ENCODE measurements around the gene SEC61G. TPM values are rescaled to one million over a fixed set of nuclear protein-coding genes. Genes with fewer than 3 reads are reported as not detected.

SEC61G gene
- total and polyA plus RNA-seq, 8 donors: 116 to 180 (median 169) TPM

DNA sequence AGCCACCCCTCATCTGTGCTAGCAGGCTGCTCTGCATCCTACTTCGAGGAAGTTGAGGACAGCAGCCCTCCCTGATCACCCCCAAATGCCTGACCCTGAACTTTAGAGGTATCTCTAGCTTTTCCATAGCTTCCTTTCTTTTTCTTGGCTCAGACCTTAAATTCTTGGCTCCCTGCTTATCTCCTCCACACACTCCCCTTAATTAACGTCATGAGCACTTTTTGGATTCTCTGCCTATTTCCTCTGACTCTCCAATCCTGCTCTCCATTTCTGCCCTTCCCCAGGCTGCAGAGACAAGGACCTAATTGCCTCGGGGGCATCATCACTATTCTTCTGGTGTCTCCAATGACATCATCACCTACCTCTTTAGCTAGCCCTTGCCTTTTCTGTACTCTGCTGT lies 40.8 kb upstream of the SEC61G start:
- Histone ChIP-seq H3K4me3 (no peak overlapping the region), H3K9me3 (no peaks in the 10 kb centered on the region), H3K36me3 (no peaks in the 10 kb centered on the region), H3K4me1 (no peaks in the 10 kb centered on the region), H3K27ac (no peak overlapping the region), H3K27me3 (no peaks in the 10 kb centered on the region)
- ATAC-seq: no peak
- TF ChIP-seq, protein P1, sequence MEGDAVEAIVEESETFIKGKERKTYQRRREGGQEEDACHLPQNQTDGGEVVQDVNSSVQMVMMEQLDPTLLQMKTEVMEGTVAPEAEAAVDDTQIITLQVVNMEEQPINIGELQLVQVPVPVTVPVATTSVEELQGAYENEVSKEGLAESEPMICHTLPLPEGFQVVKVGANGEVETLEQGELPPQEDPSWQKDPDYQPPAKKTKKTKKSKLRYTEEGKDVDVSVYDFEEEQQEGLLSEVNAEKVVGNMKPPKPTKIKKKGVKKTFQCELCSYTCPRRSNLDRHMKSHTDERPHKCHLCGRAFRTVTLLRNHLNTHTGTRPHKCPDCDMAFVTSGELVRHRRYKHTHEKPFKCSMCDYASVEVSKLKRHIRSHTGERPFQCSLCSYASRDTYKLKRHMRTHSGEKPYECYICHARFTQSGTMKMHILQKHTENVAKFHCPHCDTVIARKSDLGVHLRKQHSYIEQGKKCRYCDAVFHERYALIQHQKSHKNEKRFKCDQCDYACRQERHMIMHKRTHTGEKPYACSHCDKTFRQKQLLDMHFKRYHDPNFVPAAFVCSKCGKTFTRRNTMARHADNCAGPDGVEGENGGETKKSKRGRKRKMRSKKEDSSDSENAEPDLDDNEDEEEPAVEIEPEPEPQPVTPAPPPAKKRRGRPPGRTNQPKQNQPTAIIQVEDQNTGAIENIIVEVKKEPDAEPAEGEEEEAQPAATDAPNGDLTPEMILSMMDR (IDR thresholded peaks at IDR 0.05): no peak
- intact Hi-C loops (cut with DNase I): no loop called here
- DNase-seq: no peak

DNA sequence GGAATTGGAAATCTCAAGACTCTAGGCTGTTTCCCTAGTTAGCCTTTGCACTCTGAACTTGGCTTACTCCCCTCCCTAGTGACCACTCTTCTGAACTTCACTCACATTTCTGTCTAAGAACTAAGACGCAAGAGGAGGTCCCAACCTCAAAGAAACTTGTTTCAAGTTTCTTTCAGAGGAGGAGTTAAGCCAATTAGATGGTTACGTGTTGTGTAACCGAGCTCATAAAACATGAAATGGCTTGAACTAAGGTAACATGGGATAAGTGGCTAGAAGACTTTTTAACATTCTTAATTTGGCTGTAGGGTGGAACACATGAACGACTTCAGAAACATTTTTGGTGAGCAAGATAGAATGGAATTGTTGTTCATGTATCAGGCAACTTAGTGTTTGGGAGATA lies 39.5 kb upstream of the SEC61G start:
- H3K4me1 ChIP-seq: no peaks in the 10 kb centered on the region
- DNase-seq: no peak
- no peak for ATAC-seq
- intact Hi-C loops (cut with DNase I): no loop called here
- H3K27me3 ChIP-seq: no peaks in the 10 kb centered on the region
- H3K36me3 ChIP-seq: no peaks in the 10 kb centered on the region
- no peaks in the 10 kb centered on the region for H3K9me3 ChIP-seq
- TF ChIP-seq, protein P1 (IDR thresholded peaks at IDR 0.05): no peak
- H3K4me3 ChIP-seq: no peak overlapping the region
- H3K27ac ChIP-seq: no peak overlapping the region

DNA sequence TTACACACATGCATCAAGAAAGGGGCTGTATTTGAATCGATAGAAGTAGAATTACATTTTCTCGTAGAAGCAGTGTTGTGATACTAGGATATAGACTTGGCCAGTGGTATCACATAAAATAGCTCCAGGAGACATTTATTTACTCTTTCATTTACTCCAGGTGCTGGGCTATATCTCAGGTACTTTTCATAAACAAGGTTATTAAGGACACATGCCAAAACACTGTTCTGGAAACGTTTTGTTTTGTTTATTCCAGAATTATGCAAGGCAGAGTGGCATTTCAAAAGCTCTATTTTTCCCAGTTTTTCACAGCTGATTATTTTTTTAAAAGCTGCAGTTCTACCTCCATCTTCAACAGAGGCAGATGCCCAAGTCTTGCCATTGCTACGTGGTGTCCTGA lies 37.8 kb upstream of the SEC61G start:
- TF ChIP-seq, protein P1 (IDR thresholded peaks at IDR 0.05): no peak
- H3K4me1 ChIP-seq: no peaks in the 10 kb centered on the region
- H3K27me3 ChIP-seq: no peaks in the 10 kb centered on the region
- ATAC-seq (no peak), DNase-seq (no peak)
- H3K9me3 ChIP-seq: no peaks in the 10 kb centered on the region
- no peak overlapping the region for H3K4me3 ChIP-seq
- no peaks in the 10 kb centered on the region for H3K36me3 ChIP-seq
- intact Hi-C loops (cut with DNase I): no loop called here
- no peak overlapping the region for H3K27ac ChIP-seq

GRCh38 chr7:54796150-54796549 lies 37.1 kb upstream of the SEC61G start:
- intact Hi-C loops (cut with DNase I): no loop called here
- no peak for ATAC-seq
- no peak overlapping the region for H3K4me3 ChIP-seq
- H3K36me3 ChIP-seq: no peaks in the 10 kb centered on the region
- TF ChIP-seq, protein P1 (IDR thresholded peaks at IDR 0.05): no peak
- no peaks in the 10 kb centered on the region for H3K4me1 ChIP-seq
- no peaks in the 10 kb centered on the region for H3K9me3 ChIP-seq
- no peaks in the 10 kb centered on the region for H3K27me3 ChIP-seq
- no peak for DNase-seq
- H3K27ac ChIP-seq: no peak overlapping the region

DNA sequence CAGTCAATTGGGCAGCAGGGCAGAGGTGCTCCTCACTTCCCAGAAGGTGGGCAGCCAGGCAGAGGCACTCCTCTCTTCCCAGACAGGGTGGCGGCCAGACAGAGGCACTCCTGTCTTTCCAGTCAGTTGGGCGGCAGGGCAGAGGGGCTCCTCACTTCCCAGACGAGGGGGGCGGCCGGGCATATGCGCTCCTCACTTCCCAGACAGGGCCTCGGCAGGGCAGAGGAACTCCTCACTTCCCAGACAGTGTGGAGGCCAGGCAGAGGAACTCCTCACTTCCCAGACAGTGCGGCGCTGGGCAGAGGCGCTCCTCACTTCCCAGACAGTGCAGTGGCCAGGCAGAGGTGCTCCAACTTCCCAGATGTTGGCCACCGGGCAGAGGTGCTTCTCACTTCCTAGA lies 33.4 kb upstream of the SEC61G start:
- TF ChIP-seq, protein P1 (IDR thresholded peaks at IDR 0.05): no peak
- no peaks in the 10 kb centered on the region for H3K36me3 ChIP-seq
- intact Hi-C loops (cut with DNase I): loop anchor here in 1 of 2 donors (5.0 kb wide), 1 partner anchor 465 kb away; no protein-coding TSS in a partner anchor
- DNase-seq: no peak
- ATAC-seq: no peak
- no peaks in the 10 kb centered on the region for H3K27me3 ChIP-seq
- H3K9me3 ChIP-seq: no peaks in the 10 kb centered on the region
- no peaks in the 10 kb centered on the region for H3K4me1 ChIP-seq
- H3K4me3 ChIP-seq: no peak overlapping the region
- no peak overlapping the region for H3K27ac ChIP-seq

Measured in left lung (tissue), 10 donors.